ENCODE data around the gene NLN.

DNA sequence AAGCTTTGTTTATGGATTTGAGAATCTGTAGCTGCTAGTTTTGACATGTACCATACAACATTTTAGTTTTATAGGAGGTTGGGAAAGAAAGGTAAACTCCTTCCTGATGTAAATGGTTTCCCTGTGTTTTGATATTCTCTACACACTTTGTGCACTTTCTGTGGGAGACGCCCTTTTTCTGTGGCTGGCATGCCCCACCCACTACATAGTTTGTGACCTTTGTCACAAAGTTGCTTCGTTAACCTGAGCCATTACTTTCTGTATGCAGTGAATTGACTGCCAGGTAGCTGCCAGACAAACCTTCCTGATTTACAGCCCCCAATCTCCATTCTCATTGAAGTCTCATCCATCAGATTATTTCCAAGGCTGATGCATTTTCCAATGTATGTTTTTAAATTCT is 90.6 kb downstream of the NLN start:
- TF ChIP-seq, protein P1, sequence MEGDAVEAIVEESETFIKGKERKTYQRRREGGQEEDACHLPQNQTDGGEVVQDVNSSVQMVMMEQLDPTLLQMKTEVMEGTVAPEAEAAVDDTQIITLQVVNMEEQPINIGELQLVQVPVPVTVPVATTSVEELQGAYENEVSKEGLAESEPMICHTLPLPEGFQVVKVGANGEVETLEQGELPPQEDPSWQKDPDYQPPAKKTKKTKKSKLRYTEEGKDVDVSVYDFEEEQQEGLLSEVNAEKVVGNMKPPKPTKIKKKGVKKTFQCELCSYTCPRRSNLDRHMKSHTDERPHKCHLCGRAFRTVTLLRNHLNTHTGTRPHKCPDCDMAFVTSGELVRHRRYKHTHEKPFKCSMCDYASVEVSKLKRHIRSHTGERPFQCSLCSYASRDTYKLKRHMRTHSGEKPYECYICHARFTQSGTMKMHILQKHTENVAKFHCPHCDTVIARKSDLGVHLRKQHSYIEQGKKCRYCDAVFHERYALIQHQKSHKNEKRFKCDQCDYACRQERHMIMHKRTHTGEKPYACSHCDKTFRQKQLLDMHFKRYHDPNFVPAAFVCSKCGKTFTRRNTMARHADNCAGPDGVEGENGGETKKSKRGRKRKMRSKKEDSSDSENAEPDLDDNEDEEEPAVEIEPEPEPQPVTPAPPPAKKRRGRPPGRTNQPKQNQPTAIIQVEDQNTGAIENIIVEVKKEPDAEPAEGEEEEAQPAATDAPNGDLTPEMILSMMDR (IDR thresholded peaks at IDR 0.05) = no peak
- no peak for TF ChIP-seq POLR2A (IDR thresholded peaks at IDR 0.05)

All from adrenal gland (tissue), 5 donors.